GM19099 (cell line): ENCODE results near the gene CDK16.

ENCODE experiments used
- POLR2A ChIP-seq: IDR thresholded peaks from 3 replicates; pipeline ENCODE4 v1.6.1; 2011; ENCODE audit warnings: low read depth; ENCODE audit not compliant: insufficient read length; ENCODE audit errors: extremely low read depth

CDK16 gene

GRCh38 chrX:47198026-47198686 is 20.3 kb upstream of the CDK16 start:
- no peak for TF ChIP-seq POLR2A

- TF ChIP-seq POLR2A, result no peak
Measured at GRCh38 chrX:47198687-47199080, 19.8 kb upstream of the CDK16 start.

- no peak for TF ChIP-seq POLR2A
Measured at GRCh38 chrX:47199286-47199685, 19.2 kb upstream of the CDK16 start.

- no peak for TF ChIP-seq POLR2A
Measured at GRCh38 chrX:47200385-47201150, 17.9 kb upstream of the CDK16 start.

GRCh38 chrX:47201345-47201944 is 17.0 kb upstream of the CDK16 start:
- TF ChIP-seq POLR2A, result no peak

DNA sequence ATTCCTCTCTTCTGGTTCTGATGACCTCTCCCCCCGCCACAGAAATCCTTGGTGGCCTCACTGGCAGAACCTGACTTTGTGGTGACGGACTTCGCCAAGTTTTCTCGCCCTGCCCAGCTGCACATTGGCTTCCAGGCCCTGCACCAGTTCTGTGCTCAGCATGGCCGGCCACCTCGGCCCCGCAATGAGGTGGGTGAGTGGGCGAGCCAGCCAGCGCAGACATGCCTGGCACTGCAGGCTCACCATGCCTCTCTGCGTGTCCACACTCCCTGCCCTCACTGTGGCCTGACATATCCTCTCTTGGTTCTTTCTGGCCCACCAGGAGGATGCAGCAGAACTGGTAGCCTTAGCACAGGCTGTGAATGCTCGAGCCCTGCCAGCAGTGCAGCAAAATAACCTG is 16.2 kb upstream of the CDK16 start:
- no peak for TF ChIP-seq POLR2A

- TF ChIP-seq POLR2A, result no peak
Measured at GRCh38 chrX:47202877-47203276, 15.6 kb upstream of the CDK16 start.

GRCh38 chrX:47204970-47205369 is 13.5 kb upstream of the CDK16 start:
- TF ChIP-seq POLR2A, result no peak

- no peak for TF ChIP-seq POLR2A
Measured at GRCh38 chrX:47206316-47206715, 12.2 kb upstream of the CDK16 start.

- TF ChIP-seq POLR2A, result no peak
Measured at GRCh38 chrX:47208108-47208507, 10.4 kb upstream of the CDK16 start.

DNA sequence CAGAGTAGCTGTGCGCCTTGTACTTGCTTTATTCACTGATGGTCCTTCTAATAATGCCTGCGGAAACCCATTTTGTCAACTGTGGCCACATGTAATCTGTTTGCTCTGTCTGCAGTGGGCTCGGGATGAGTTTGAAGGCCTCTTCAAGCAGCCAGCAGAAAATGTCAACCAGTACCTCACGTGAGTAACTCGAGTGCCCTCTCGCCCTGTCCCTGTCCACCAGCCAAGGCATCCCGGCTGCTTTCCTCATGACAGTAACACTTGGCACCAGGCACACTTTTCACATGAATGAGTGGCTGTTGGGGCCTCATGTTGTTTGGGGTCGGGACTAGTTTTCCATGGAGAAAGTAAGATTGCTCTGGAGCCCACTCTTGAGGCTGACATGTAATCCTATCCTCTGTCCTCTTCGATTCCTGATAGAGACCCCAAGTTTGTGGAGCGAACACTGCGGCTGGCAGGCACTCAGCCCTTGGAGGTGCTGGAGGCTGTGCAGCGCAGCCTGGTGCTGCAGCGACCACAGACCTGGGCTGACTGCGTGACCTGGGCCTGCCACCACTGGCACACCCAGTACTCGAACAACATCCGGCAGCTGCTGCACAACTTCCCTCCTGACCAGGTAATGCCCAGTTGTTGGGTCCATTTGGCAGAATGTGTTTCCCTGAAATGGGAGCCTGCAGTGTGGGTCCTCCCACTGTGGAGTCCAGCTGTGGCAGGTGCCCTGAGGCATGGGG is 8.8 kb upstream of the CDK16 start:
- TF ChIP-seq POLR2A, result no peak

DNA sequence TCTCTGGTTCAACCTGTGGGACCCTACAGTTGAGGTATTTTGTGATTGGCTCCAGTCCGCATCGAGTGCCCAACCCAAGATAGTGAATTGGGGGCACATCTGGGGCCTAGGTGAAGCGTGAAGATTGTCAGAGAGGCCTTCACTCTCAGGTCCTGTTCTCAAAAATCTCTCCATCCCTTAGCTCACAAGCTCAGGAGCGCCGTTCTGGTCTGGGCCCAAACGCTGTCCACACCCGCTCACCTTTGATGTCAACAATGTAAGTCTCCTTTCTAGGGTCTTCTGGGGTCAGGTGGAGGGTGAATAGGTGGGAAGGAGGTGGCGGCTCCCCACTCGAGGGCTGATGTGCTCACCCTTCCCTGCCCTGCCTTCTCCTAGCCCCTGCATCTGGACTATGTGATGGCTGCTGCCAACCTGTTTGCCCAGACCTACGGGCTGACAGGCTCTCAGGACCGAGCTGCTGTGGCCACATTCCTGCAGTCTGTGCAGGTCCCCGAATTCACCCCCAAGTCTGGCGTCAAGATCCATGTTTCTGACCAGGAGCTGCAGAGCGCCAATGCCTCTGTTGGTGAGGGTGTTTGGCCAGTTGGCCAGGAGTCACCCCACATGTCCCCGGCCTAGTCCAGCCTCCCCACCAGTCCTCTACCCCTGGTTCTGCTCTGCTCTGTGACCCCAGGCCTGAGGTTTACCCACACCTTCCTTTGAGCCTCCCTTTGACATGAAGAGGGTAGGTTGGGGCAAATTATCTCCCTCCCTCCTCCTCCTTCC is 7.6 kb upstream of the CDK16 start:
- TF ChIP-seq POLR2A, result no peak

- TF ChIP-seq POLR2A, result no peak
Measured at GRCh38 chrX:47212381-47213293, 5.8 kb upstream of the CDK16 start.
